WTC11 (cell line): Measurements from ENCODE around the gene ASB13. TPM values are rescaled to one million over a fixed set of nuclear protein-coding genes. Genes with fewer than 3 reads are reported as not detected.

Experiments used
- ATAC-seq: fragments of 200-7000 bp; cut with Tn5 transposase; 2 replicates; pipeline ENCODE4 v1.10.0; 2021; ENCODE audit warnings: mild to moderate bottlenecking, moderate library complexity
- CTCF ChIA-PET: fragments of 300-600 bp; sonication (Branson Sonifier 250); formaldehyde crosslinking; loops from one replicate; lab custom pipeline; 2021; ENCODE audit warnings: antibody characterized with exemption; lab: Charles Lee
- POLR2A ChIA-PET: fragments of 350-600 bp; sonication (Branson Sonifier 250); formaldehyde crosslinking; loops from one replicate; lab custom pipeline; 2021; ENCODE audit warnings: antibody characterized with exemption; lab: Charles Lee
- DNase-seq: peaks from one replicate; pipeline ENCODE4 v3.0.0; 2021; ENCODE audit warnings: low spot score
- H3K27ac Mint-ChIP-seq: 2 replicates; pipeline ENCODE4 v1.8.0; 2021; ENCODE audit warnings: mixed read lengths
- H3K27me3 Mint-ChIP-seq: 2 replicates; pipeline ENCODE4 v1.8.0; 2021; ENCODE audit warnings: low read depth, mild to moderate bottlenecking, moderate library complexity, mixed read lengths
- H3K36me3 Mint-ChIP-seq: 2 replicates; pipeline ENCODE4 v1.8.0; 2021; ENCODE audit warnings: mixed read lengths
- H3K4me1 Mint-ChIP-seq: 2 replicates; pipeline ENCODE4 v1.8.0; 2022; ENCODE audit warnings: mixed read lengths
- H3K4me3 Mint-ChIP-seq: 2 replicates; pipeline ENCODE4 v1.8.0; 2021; ENCODE audit warnings: mild to moderate bottlenecking, moderate library complexity, mixed read lengths
- H3K9me3 Mint-ChIP-seq: 2 replicates; pipeline ENCODE4 v1.8.0; 2021; ENCODE audit warnings: mixed read lengths
- ATF2 ChIP-seq: sonication (generic); formaldehyde crosslinking; IDR thresholded peaks from 2 replicates; pipeline ENCODE4 v1.8.1; 2022; ENCODE audit warnings: low read depth, missing genetic modification reagents, borderline replicate concordance
- ATF3 ChIP-seq: sonication (generic); formaldehyde crosslinking; conservative IDR thresholded peaks from 2 replicates; pipeline ENCODE4 v1.8.1; 2022; ENCODE audit warnings: mild to moderate bottlenecking, missing genetic modification reagents
- CBFB ChIP-seq: sonication (generic); formaldehyde crosslinking; IDR thresholded peaks from 2 replicates; pipeline ENCODE4 v1.8.1; 2022; ENCODE audit warnings: mild to moderate bottlenecking, low read depth, missing genetic modification reagents
- CDX4 ChIP-seq: fragments of 250-450 bp; sonication (Bioruptor Pico); IDR thresholded peaks from 2 replicates; pipeline ENCODE4 v1.9.0; 2021; ENCODE audit warnings: moderate library complexity, mild to moderate bottlenecking, inconsistent platforms, borderline replicate concordance
- CREB1 ChIP-seq: sonication (generic); formaldehyde crosslinking; IDR thresholded peaks from 2 replicates; pipeline ENCODE4 v1.8.0; 2023; ENCODE audit warnings: mild to moderate bottlenecking, missing genetic modification reagents
- E2F5 ChIP-seq: sonication (generic); formaldehyde crosslinking; IDR thresholded peaks from 2 replicates; pipeline ENCODE4 v1.8.1; 2022; ENCODE audit warnings: mild to moderate bottlenecking, moderate library complexity, missing genetic modification reagents
- ETV6 ChIP-seq: sonication (generic); formaldehyde crosslinking; IDR thresholded peaks from 2 replicates; pipeline ENCODE4 v1.8.1; 2022; ENCODE audit warnings: mild to moderate bottlenecking, missing genetic modification reagents
- FOXJ3 ChIP-seq: sonication (generic); formaldehyde crosslinking; IDR thresholded peaks from 2 replicates; pipeline ENCODE4 v1.9.0; 2021; ENCODE audit warnings: missing genetic modification reagents, mild to moderate bottlenecking, borderline replicate concordance
- FOXP4 ChIP-seq: sonication (generic); formaldehyde crosslinking; IDR thresholded peaks from 2 replicates; pipeline ENCODE4 v1.8.0; 2022; ENCODE audit warnings: mild to moderate bottlenecking, missing genetic modification reagents
- GABPB1 ChIP-seq: sonication (generic); formaldehyde crosslinking; IDR thresholded peaks from 2 replicates; pipeline ENCODE4 v1.8.1; 2023; ENCODE audit warnings: mild to moderate bottlenecking, missing genetic modification reagents
- JAZF1 ChIP-seq: fragments of 250-450 bp; sonication (Bioruptor Pico); IDR thresholded peaks from 2 replicates; pipeline ENCODE4 v1.9.0; 2021; ENCODE audit warnings: moderate library complexity, mild to moderate bottlenecking, inconsistent platforms
- NR1H2 ChIP-seq: sonication (generic); formaldehyde crosslinking; IDR thresholded peaks from 2 replicates; pipeline ENCODE4 v1.9.0; 2021; ENCODE audit warnings: mild to moderate bottlenecking, moderate library complexity, missing genetic modification reagents
- NR3C1 ChIP-seq: sonication (generic); formaldehyde crosslinking; conservative IDR thresholded peaks from 2 replicates; pipeline ENCODE4 v1.8.1; 2023; ENCODE audit warnings: low read depth, mild to moderate bottlenecking, missing genetic modification reagents
- RELA ChIP-seq: sonication (generic); formaldehyde crosslinking; IDR thresholded peaks from 2 replicates; pipeline ENCODE4 v1.8.1; 2022; ENCODE audit warnings: missing genetic modification reagents, mild to moderate bottlenecking, borderline replicate concordance
- TEAD1 ChIP-seq: sonication (generic); formaldehyde crosslinking; IDR thresholded peaks from 2 replicates; pipeline ENCODE4 v1.8.0; 2022; ENCODE audit warnings: mild to moderate bottlenecking, missing genetic modification reagents
- TEAD4 ChIP-seq: sonication (generic); formaldehyde crosslinking; IDR thresholded peaks from 2 replicates; pipeline ENCODE4 v1.8.0; 2022; ENCODE audit warnings: mild to moderate bottlenecking, missing genetic modification reagents
- ZBTB21 ChIP-seq: sonication (generic); formaldehyde crosslinking; IDR thresholded peaks from 2 replicates; pipeline ENCODE4 v1.8.1; 2023; ENCODE audit warnings: mild to moderate bottlenecking, missing genetic modification reagents, borderline replicate concordance
- ZNF232 ChIP-seq: sonication (generic); formaldehyde crosslinking; IDR thresholded peaks from 2 replicates; pipeline ENCODE4 v1.8.0; 2022; ENCODE audit warnings: mild to moderate bottlenecking, missing genetic modification reagents
- ZNF263 ChIP-seq: sonication (generic); formaldehyde crosslinking; IDR thresholded peaks from 2 replicates; pipeline ENCODE4 v1.8.1; 2022; ENCODE audit warnings: low read depth, mild to moderate bottlenecking, moderate library complexity, missing genetic modification reagents
- ZNF281 ChIP-seq: sonication (generic); formaldehyde crosslinking; IDR thresholded peaks from 2 replicates; pipeline ENCODE4 v1.8.0; 2023; ENCODE audit warnings: mild to moderate bottlenecking, missing genetic modification reagents
- ZNF423 ChIP-seq: fragments of 250-450 bp; sonication (Bioruptor Pico); IDR thresholded peaks from 2 replicates; pipeline ENCODE4 v2.1.2; 2022; ENCODE audit warnings: mild to moderate bottlenecking, moderate library complexity
- ZNF425 ChIP-seq: fragments of 250-450 bp; sonication (Bioruptor Pico); conservative IDR thresholded peaks from 2 replicates; pipeline ENCODE4 v1.9.0; 2021; ENCODE audit warnings: mild to moderate bottlenecking
- ZNF671 ChIP-seq: fragments of 250-450 bp; sonication (Bioruptor Pico); IDR thresholded peaks from 2 replicates; pipeline ENCODE4 v1.8.0; 2021; ENCODE audit warnings: mild to moderate bottlenecking
- ZSCAN18 ChIP-seq: fragments of 250-450 bp; sonication (Bioruptor Pico); IDR thresholded peaks from 2 replicates; pipeline ENCODE4 v2.1.2; 2022; ENCODE audit warnings: mild to moderate bottlenecking, moderate library complexity
- total RNA-seq: library from RNA; stranded (reverse); gene quantifications from 3 replicates; pipeline ENCODE4 v1.2.3, GENCODE V29; 2021

ASB13 gene
- total RNA-seq, 1 experiment from 2014 or later, result 23.4 TPM

- POLR2A ChIA-PET, result no interaction called here
- H3K27ac Mint-ChIP-seq, result no peak overlapping the region
- H3K9me3 Mint-ChIP-seq, result peaks cover 18% of the 10 kb centered on the region
- peaks cover 16% of the 10 kb centered on the region for H3K4me1 Mint-ChIP-seq
- DNase-seq, result no peak
- H3K27me3 Mint-ChIP-seq, result peaks cover 25% of the 10 kb centered on the region
- no peak for TF ChIP-seq TEAD1 (CRISPR knock-in tag)
- no peak for TF ChIP-seq NR1H2 (CRISPR knock-in tag)
- no peak for TF ChIP-seq JAZF1 (CRISPR knock-in tag)
- no peak for TF ChIP-seq CBFB (CRISPR knock-in tag)
- TF ChIP-seq ZNF671 (CRISPR knock-in tag), result no peak
- TF ChIP-seq ZNF281, result no peak
- no peak for TF ChIP-seq ZNF232 (CRISPR knock-in tag)
- TF ChIP-seq ATF3 (CRISPR knock-in tag), result no peak
- TF ChIP-seq ZNF425 (CRISPR knock-in tag), result no peak
- no peak for TF ChIP-seq NR3C1 (CRISPR knock-in tag)
- TF ChIP-seq, all 79 proteins: peak for 0
- H3K4me3 Mint-ChIP-seq, result no peak overlapping the region
- ATAC-seq, result no peak
- peaks cover 4% of the 10 kb centered on the region; the same call in 1 of the 2 replicates for H3K36me3 Mint-ChIP-seq
- CTCF ChIA-PET, result no interaction called here
Observed at GRCh38 chr10:5669604-5670003, 3.2 kb upstream of the ASB13 start.

GRCh38 chr10:5668429-5668828 is 2.0 kb upstream of the ASB13 start:
- DNase-seq (no peak), ATAC-seq (no peak)
- ChIA-PET POLR2A (no interaction called here), CTCF (no interaction called here)
- peaks cover 7% of the 10 kb centered on the region for H3K9me3 Mint-ChIP-seq
- peaks cover 21% of the 10 kb centered on the region for H3K27me3 Mint-ChIP-seq
- H3K4me1 Mint-ChIP-seq, result peaks cover 27% of the 10 kb centered on the region
- H3K4me3 Mint-ChIP-seq, result no peak overlapping the region
- H3K36me3 Mint-ChIP-seq, result no peaks in the 10 kb centered on the region
- no peak overlapping the region for H3K27ac Mint-ChIP-seq
- no peak for TF ChIP-seq ZSCAN18
- no peak for TF ChIP-seq FOXJ3 (CRISPR knock-in tag)
- TF ChIP-seq ZNF423 (CRISPR knock-in tag), result no peak
- TF ChIP-seq TEAD4, result no peak
- no peak for TF ChIP-seq ETV6 (CRISPR knock-in tag)
- TF ChIP-seq GABPB1 (CRISPR knock-in tag), result no peak
- no peak for TF ChIP-seq FOXP4 (CRISPR knock-in tag)
- no peak for TF ChIP-seq E2F5
- no peak for TF ChIP-seq ZBTB21 (CRISPR knock-in tag)
- no peak for TF ChIP-seq RELA
- no peak for TF ChIP-seq ATF2
- TF ChIP-seq ZNF263 (CRISPR knock-in tag), result no peak
- TF ChIP-seq ZNF671 (CRISPR knock-in tag), result no peak
- TF ChIP-seq CREB1 (CRISPR knock-in tag), result no peak
- no peak for TF ChIP-seq CDX4 (CRISPR knock-in tag)
